Neural progenitor cell (in vitro differentiated cells): ENCODE measurements around the gene PGAM2. TPM values are rescaled to one million over a fixed set of nuclear protein-coding genes. Genes with fewer than 3 reads are reported as not detected.

Experiments
- DNase-seq: peaks from one replicate; pipeline ENCODE4 v3.0.0-alpha.2; 2016; ENCODE audit warnings: low spot score
- H2AFZ ChIP-seq: fragments of 200-600 bp; sonication (generic); replicated peaks from 2 replicates; pipeline ENCODE4 v1.6.1; 2016; ENCODE audit warnings: antibody characterized with exemption
- H3F3A ChIP-seq: fragments of 200-600 bp; sonication (generic); 2 replicates; pipeline ENCODE4 v1.6.1; 2016; ENCODE audit warnings: antibody characterized with exemption, low read depth
- H3K27ac ChIP-seq: fragments of 200-600 bp; sonication (generic); 2 replicates; pipeline ENCODE4 v1.5.1; 2016; ENCODE audit warnings: mild to moderate bottlenecking
- H3K27me3 ChIP-seq: fragments of 200-600 bp; sonication (generic); 2 replicates; pipeline ENCODE4 v1.6.1; 2016; ENCODE audit warnings: mild to moderate bottlenecking, moderate library complexity
- H3K36me3 ChIP-seq: fragments of 200-600 bp; sonication (generic); 2 replicates; pipeline ENCODE4 v1.5.1; 2016
- H3K4me1 ChIP-seq: fragments of 200-600 bp; sonication (generic); 2 replicates; pipeline ENCODE4 v1.6.1; 2016; ENCODE audit warnings: mixed run types
- H3K4me2 ChIP-seq: fragments of 200-600 bp; sonication (generic); 2 replicates; pipeline ENCODE4 v1.6.1; 2016
- H3K4me3 ChIP-seq: fragments of 200-600 bp; sonication (generic); 2 replicates; pipeline ENCODE4 v1.5.1; 2016
- H3K79me2 ChIP-seq: fragments of 200-600 bp; sonication (generic); 2 replicates; pipeline ENCODE4 v1.6.1; 2016; ENCODE audit warnings: low read depth
- H3K9ac ChIP-seq: fragments of 200-600 bp; sonication (generic); 2 replicates; pipeline ENCODE4 v1.6.1; 2016
- H3K9me3 ChIP-seq: fragments of 200-600 bp; sonication (generic); 2 replicates; pipeline ENCODE4 v1.5.1; 2016; ENCODE audit warnings: low read depth
- H4K20me1 ChIP-seq: fragments of 200-600 bp; sonication (generic); 2 replicates; pipeline ENCODE4 v1.6.1; 2016; ENCODE audit warnings: low read depth
- H3K27ac Mint-ChIP-seq: 3 replicates; pipeline ENCODE4 v1.8.0; 2021; ENCODE audit warnings: mixed read lengths
- H3K27me3 Mint-ChIP-seq: 2 replicates; pipeline ENCODE4 v1.8.0; 2022; ENCODE audit warnings: low read depth, mild to moderate bottlenecking, inconsistent platforms, moderate library complexity, mixed read lengths; ENCODE audit not compliant: insufficient read depth
- H3K36me3 Mint-ChIP-seq: 3 replicates; pipeline ENCODE4 v1.8.0; 2021; ENCODE audit warnings: mixed read lengths
- H3K4me1 Mint-ChIP-seq: 3 replicates; pipeline ENCODE4 v1.8.0; 2021; ENCODE audit warnings: mixed read lengths
- H3K4me3 Mint-ChIP-seq: 3 replicates; pipeline ENCODE4 v1.8.0; 2021; ENCODE audit warnings: mild to moderate bottlenecking, moderate library complexity, mixed read lengths
- H3K9me3 Mint-ChIP-seq: 3 replicates; pipeline ENCODE4 v1.8.0; 2020; ENCODE audit warnings: mixed read lengths
- CTCF ChIP-seq: fragments of 200-600 bp; sonication (generic); IDR thresholded peaks from 2 replicates; pipeline ENCODE4 v1.5.1; 2017; ENCODE audit warnings: antibody characterized with exemption, mild to moderate bottlenecking
- EZH2 ChIP-seq: fragments of 200-600 bp; sonication (generic); IDR thresholded peaks from 2 replicates; pipeline ENCODE4 v1.6.1; 2017; ENCODE audit warnings: antibody characterized with exemption, mild to moderate bottlenecking, moderate library complexity
- EZH2phosphoT487 ChIP-seq: fragments of 200-600 bp; sonication (generic); IDR thresholded peaks from 2 replicates; pipeline ENCODE4 v1.6.1; 2017; ENCODE audit warnings: antibody characterized with exemption
- total RNA-seq: library from RNA; depleted of rRNA; stranded (reverse); fragments of >200 nt; gene quantifications from 2 replicates; pipeline ENCODE4 v1.2.3, GENCODE V29; 2015; ENCODE audit warnings: low replicate concordance

Gene PGAM2
- total RNA-seq = 11.2 and 11.3 TPM in 2 replicates

DNA sequence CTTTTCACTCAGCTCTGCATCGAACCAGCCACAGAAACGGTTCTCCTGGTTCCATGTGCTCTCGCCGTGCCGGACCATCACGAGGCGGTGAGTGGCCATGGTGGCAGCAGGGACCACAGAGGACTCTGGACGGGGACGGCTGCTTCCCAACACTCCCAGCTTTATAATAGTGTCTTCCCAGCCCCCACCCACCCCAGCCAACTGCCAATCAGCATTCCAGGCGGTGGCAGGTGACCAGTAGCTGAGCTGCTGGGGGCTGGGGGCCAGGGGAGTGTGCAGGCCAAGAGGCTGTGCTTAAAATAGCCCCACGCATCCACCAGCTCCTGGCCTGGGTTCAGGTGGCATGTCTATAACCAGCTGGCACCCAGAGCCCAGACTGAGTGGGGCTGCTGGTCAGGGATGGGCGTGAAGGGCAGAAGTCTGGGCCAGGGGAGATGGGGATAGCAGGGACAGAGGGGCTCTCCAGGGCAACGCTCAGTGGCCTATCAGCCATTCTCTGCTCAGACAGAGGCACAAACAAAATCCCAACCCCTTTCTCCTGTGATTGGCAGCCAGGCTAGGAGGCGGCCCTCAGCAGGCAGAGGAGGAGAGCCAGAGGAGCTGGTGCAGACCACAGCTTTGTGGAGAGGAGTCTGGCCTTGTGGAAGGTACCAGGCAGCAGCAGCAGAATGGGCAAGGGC lies at the start of gene PGAM2:
Gene PGAM2 (minus strand): TSS at position 137 of the 680 bp plus-strand sequence. CDS start 38 bp downstream, at position 99.
- Histone ChIP-seq H3K9me3 (no peaks in the 10 kb centered on the region), H3K27ac (no peak within 1 kb of the TSS), H3K4me3 (peak within 1 kb of the TSS; percentile 35), H2AFZ (no peak within 1 kb of the TSS), H3K4me2 (peak within 1 kb of the TSS; percentile 78), H4K20me1 (peaks cover 15% of the 10 kb centered on the region), H3F3A (peaks cover 27% of the 10 kb centered on the region), H3K79me2 (no peaks in the 10 kb centered on the region), H3K9ac (no peak within 1 kb of the TSS), H3K4me1 (peaks cover 31% of the 10 kb centered on the region), H3K36me3 (no peaks in the 10 kb centered on the region), H3K27me3 (peaks cover 9% of the 10 kb centered on the region)
- DNase-seq = peak; percentile 82
- peaks cover 15% of the 10 kb centered on the region for H3K27me3 Mint-ChIP-seq
- H3K27ac Mint-ChIP-seq = peak within 1 kb of the TSS; percentile 86
- peaks cover 19% of the 10 kb centered on the region for H3K4me1 Mint-ChIP-seq
- H3K4me3 Mint-ChIP-seq = no peak within 1 kb of the TSS
- H3K9me3 Mint-ChIP-seq = no peaks in the 10 kb centered on the region
- TF ChIP-seq CTCF (no peak), EZH2 (no peak), EZH2phosphoT487 (no peak)
- peaks cover 2% of the 10 kb centered on the region for H3K36me3 Mint-ChIP-seq

GRCh38 chr7:44114586-44115310 lies 49.4 kb upstream of the PGAM2 start:
- no peak overlapping the region for H3K4me3 ChIP-seq
- H3F3A ChIP-seq = no peaks in the 10 kb centered on the region
- no peak overlapping the region for H3K4me3 Mint-ChIP-seq
- H3K27ac ChIP-seq = no peak overlapping the region
- no peak overlapping the region for H2AFZ ChIP-seq
- no peak overlapping the region for H3K9ac ChIP-seq
- H4K20me1 ChIP-seq = peaks cover 11% of the 10 kb centered on the region
- peaks cover 24% of the 10 kb centered on the region for H3K36me3 Mint-ChIP-seq
- peaks cover 9% of the 10 kb centered on the region for H3K79me2 ChIP-seq
- no peaks in the 10 kb centered on the region for H3K9me3 ChIP-seq
- TF ChIP-seq CTCF = no peak
- no peak for TF ChIP-seq EZH2phosphoT487
- TF ChIP-seq EZH2 = no peak
- DNase-seq = no peak
- peaks cover 11% of the 10 kb centered on the region for H3K27me3 Mint-ChIP-seq
- no peak overlapping the region for H3K4me2 ChIP-seq
- H3K4me1 Mint-ChIP-seq = no peaks in the 10 kb centered on the region
- H3K27me3 ChIP-seq = no peaks in the 10 kb centered on the region
- no peaks in the 10 kb centered on the region for H3K9me3 Mint-ChIP-seq
- H3K27ac Mint-ChIP-seq = no peak overlapping the region
- no peaks in the 10 kb centered on the region for H3K4me1 ChIP-seq
- no peaks in the 10 kb centered on the region for H3K36me3 ChIP-seq

- Mint-ChIP-seq H3K27ac (no peak overlapping the region), H3K36me3 (peaks cover 19% of the 10 kb centered on the region), H3K27me3 (peaks cover 10% of the 10 kb centered on the region), H3K4me1 (no peaks in the 10 kb centered on the region), H3K9me3 (no peaks in the 10 kb centered on the region), H3K4me3 (no peak overlapping the region)
- Histone ChIP-seq H3K4me3 (no peak overlapping the region), H2AFZ (no peak overlapping the region), H3F3A (no peaks in the 10 kb centered on the region), H3K79me2 (peaks cover under 1% of the 10 kb centered on the region), H3K4me2 (no peak overlapping the region), H3K9ac (no peak overlapping the region), H3K27me3 (no peaks in the 10 kb centered on the region), H3K4me1 (no peaks in the 10 kb centered on the region), H3K9me3 (no peaks in the 10 kb centered on the region), H4K20me1 (peaks cover 3% of the 10 kb centered on the region), H3K36me3 (no peaks in the 10 kb centered on the region), H3K27ac (no peak overlapping the region)
- no peak for DNase-seq
- TF ChIP-seq CTCF (no peak), EZH2 (no peak), EZH2phosphoT487 (no peak)
Observed at GRCh38 chr7:44113764-44114354, 48.5 kb upstream of the PGAM2 start.
